Calu3 (cell line): ENCODE measurements around the gene B3GAT3. TPM values are rescaled to one million over a fixed set of nuclear protein-coding genes. Genes with fewer than 3 reads are reported as not detected.
"Not testable (repeated sequence)": the region's sequence is repeated elsewhere in the genome, so short reads cannot be mapped to it uniquely, and the experiment has no call there.

Experiments
- BruUV-seq: library from RNA; stranded (reverse); fragments of 400-500 nt; replicated peaks from 2 replicates; lab custom pipeline; 2021; lab: Mats Ljungman, UMichigan
- CTCF ChIA-PET: fragments of 300-600 bp; sonication (Branson Sonifier 250); formaldehyde crosslinking; loops from one replicate; lab custom pipeline; 2022; ENCODE audit warnings: antibody characterized with exemption; lab: Charles Lee
- DNase-seq: peaks from one replicate; pipeline ENCODE4 v3.0.0; 2022
- H3K27ac Mint-ChIP-seq: one replicate; pipeline ENCODE4 v1.8.0; 2022; ENCODE audit warnings: mixed read lengths; ENCODE audit not compliant: unreplicated experiment
- H3K27me3 Mint-ChIP-seq: one replicate; pipeline ENCODE4 v1.8.0; 2022; ENCODE audit warnings: mixed read lengths; ENCODE audit not compliant: unreplicated experiment
- H3K36me3 Mint-ChIP-seq: one replicate; pipeline ENCODE4 v1.8.0; 2022; ENCODE audit warnings: mild to moderate bottlenecking, moderate library complexity, mixed read lengths; ENCODE audit not compliant: insufficient read depth, unreplicated experiment
- H3K4me1 Mint-ChIP-seq: one replicate; pipeline ENCODE4 v1.8.0; 2022; ENCODE audit warnings: mild to moderate bottlenecking, low read depth, mixed read lengths; ENCODE audit not compliant: unreplicated experiment
- H3K4me3 Mint-ChIP-seq: one replicate; pipeline ENCODE4 v1.8.0; 2022; ENCODE audit warnings: mild to moderate bottlenecking, low read depth, moderate library complexity, mixed read lengths; ENCODE audit not compliant: unreplicated experiment
- H3K9me3 Mint-ChIP-seq: one replicate; pipeline ENCODE4 v1.8.0; 2022; ENCODE audit warnings: low read depth, mixed read lengths; ENCODE audit not compliant: unreplicated experiment
- CTCF ChIP-seq: fragments of 200-600 bp; IDR thresholded peaks from one replicate; pipeline ENCODE4 v1.8.0; 2022; ENCODE audit warnings: antibody characterized with exemption; ENCODE audit not compliant: unreplicated experiment
- intact Hi-C: fragments of 100-400 bp; cut with micrococcal nuclease; formaldehyde crosslinking; loops from one replicate; pipeline ENCODE4 v1.10.0; 2022; ENCODE audit not compliant: unreplicated experiment
- total RNA-seq: library from RNA; stranded (reverse); gene quantifications from 2 replicates; pipeline ENCODE4 v1.2.3, GENCODE V29; 2022

B3GAT3 gene
- total RNA-seq, 1 experiment from 2014 or later: 31.5 TPM

- CTCF ChIA-PET: interaction anchor here (1.1 to 2.4 kb wide), 2 partner anchors 12 to 17 kb away, joined by 3 to 14 read pairs; no protein-coding TSS in a partner anchor
- Mint-ChIP-seq H3K4me1 (peaks cover 57% of the 10 kb centered on the region), H3K27me3 (no peaks in the 10 kb centered on the region), H3K4me3 (peak overlapping the region; percentile 96), H3K36me3 (peaks cover 76% of the 10 kb centered on the region), H3K9me3 (no peaks in the 10 kb centered on the region), H3K27ac (peak overlapping the region; percentile 99)
- intact Hi-C loops: no loop called here
- no peak for TF ChIP-seq CTCF
- no peak for DNase-seq
- no TSS peak for BruUV-seq
Observed at GRCh38 chr11:62572431-62572830, 49.4 kb downstream of the B3GAT3 start.

GRCh38 chr11:62571493-62571892, 50.3 kb downstream of the B3GAT3 start:
- CTCF ChIA-PET, H3K27me3 Mint-ChIP-seq, BruUV-seq, intact Hi-C loops, DNase-seq, H3K9me3 Mint-ChIP-seq: not testable (repeated sequence)
- H3K4me1 Mint-ChIP-seq: peaks cover 66% of the 10 kb centered on the region
- H3K4me3 Mint-ChIP-seq: peak overlapping the region; percentile 96
- peaks cover 85% of the 10 kb centered on the region for H3K36me3 Mint-ChIP-seq
- peak overlapping the region; percentile 99 for H3K27ac Mint-ChIP-seq

- DNase-seq, H3K9me3 Mint-ChIP-seq, H3K27me3 Mint-ChIP-seq, BruUV-seq, CTCF ChIA-PET, intact Hi-C loops: not testable (repeated sequence)
- Mint-ChIP-seq H3K4me1 (peaks cover 66% of the 10 kb centered on the region), H3K4me3 (peak overlapping the region; percentile 96), H3K36me3 (peaks cover 90% of the 10 kb centered on the region), H3K27ac (peak overlapping the region; percentile 99)
Observed at GRCh38 chr11:62570903-62571302, 50.9 kb downstream of the B3GAT3 start.

GRCh38 chr11:62569611-62570010, 52.2 kb downstream of the B3GAT3 start:
- peaks cover 60% of the 10 kb centered on the region for H3K4me1 Mint-ChIP-seq
- no peaks in the 10 kb centered on the region for H3K27me3 Mint-ChIP-seq
- DNase-seq: no peak
- no peak overlapping the region for H3K27ac Mint-ChIP-seq
- BruUV-seq: no TSS peak
- intact Hi-C loops: no loop called here
- no peak overlapping the region for H3K4me3 Mint-ChIP-seq
- CTCF ChIA-PET: interaction anchor here (0.7 kb wide), 1 partner anchor 1255 kb away, joined by 3 read pairs; no protein-coding TSS in a partner anchor
- peaks cover 91% of the 10 kb centered on the region for H3K36me3 Mint-ChIP-seq
- no peak for TF ChIP-seq CTCF
- no peaks in the 10 kb centered on the region for H3K9me3 Mint-ChIP-seq

- peaks cover 46% of the 10 kb centered on the region for H3K4me1 Mint-ChIP-seq
- no TSS peak for BruUV-seq
- CTCF ChIA-PET: interaction anchor here (0.9 kb wide), 1 partner anchor 24 kb away, joined by 3 read pairs; no protein-coding TSS in a partner anchor
Observed at GRCh38 chr11:62567018-62567633, 54.7 kb downstream of the B3GAT3 start.

More at GRCh38 chr11:62567018-62567633, 54.7 kb downstream of the B3GAT3 start:
- TF ChIP-seq CTCF: no peak
- intact Hi-C loops: no loop called here
- H3K27me3 Mint-ChIP-seq: no peaks in the 10 kb centered on the region
- no peaks in the 10 kb centered on the region for H3K9me3 Mint-ChIP-seq
- H3K27ac Mint-ChIP-seq: peak overlapping the region; percentile 45
- H3K4me3 Mint-ChIP-seq: peak overlapping the region; percentile 17
- no peak for DNase-seq
- H3K36me3 Mint-ChIP-seq: peaks cover 84% of the 10 kb centered on the region
